Gastroesophageal sphincter (tissue), 3 donors: ENCODE measurements around the gene DNMT1.

ENCODE experiments used
- POLR2AphosphoS5 ChIP-seq: sonication (generic); formaldehyde crosslinking; IDR thresholded peaks from one replicate; pipeline ENCODE4 v1.6.1; 2017; ENCODE audit warnings: antibody characterized with exemption
- TF ChIP-seq, protein P1 (sequence below), 4 experiments: fragments of 200-600 bp in 2 of 4; fragments of 450-650 bp in 2 of 4; sonication (generic) in 1 of 4; IDR thresholded peaks; one replicate each; pipeline ENCODE4 v1.5.1; 2017 to 2019; ENCODE audit warnings: antibody characterized with exemption in 4 of 4, mild to moderate bottlenecking in 2 of 4, moderate library complexity in 2 of 4

DNA sequence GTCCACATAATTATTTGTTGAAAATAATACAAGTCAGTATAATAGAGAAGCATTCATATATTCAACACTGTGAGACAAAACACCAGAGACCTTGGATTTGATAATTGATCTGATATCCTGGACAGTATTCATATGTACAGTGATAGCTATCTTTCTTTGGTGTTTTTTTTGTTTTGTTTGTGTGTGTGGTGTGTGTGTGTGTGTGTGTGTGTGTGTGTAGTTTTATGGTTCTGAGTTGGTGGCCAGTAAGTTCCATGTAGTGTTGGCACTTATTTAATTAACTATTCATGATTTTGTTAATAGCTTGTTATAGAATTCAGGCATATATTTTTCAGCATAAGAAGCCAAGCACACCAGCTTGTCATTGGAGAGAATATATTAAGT, 90.6 kb downstream of the DNMT1 start:
- TF ChIP-seq, protein P1, sequence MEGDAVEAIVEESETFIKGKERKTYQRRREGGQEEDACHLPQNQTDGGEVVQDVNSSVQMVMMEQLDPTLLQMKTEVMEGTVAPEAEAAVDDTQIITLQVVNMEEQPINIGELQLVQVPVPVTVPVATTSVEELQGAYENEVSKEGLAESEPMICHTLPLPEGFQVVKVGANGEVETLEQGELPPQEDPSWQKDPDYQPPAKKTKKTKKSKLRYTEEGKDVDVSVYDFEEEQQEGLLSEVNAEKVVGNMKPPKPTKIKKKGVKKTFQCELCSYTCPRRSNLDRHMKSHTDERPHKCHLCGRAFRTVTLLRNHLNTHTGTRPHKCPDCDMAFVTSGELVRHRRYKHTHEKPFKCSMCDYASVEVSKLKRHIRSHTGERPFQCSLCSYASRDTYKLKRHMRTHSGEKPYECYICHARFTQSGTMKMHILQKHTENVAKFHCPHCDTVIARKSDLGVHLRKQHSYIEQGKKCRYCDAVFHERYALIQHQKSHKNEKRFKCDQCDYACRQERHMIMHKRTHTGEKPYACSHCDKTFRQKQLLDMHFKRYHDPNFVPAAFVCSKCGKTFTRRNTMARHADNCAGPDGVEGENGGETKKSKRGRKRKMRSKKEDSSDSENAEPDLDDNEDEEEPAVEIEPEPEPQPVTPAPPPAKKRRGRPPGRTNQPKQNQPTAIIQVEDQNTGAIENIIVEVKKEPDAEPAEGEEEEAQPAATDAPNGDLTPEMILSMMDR (IDR thresholded peaks at IDR 0.05), result no peak
- TF ChIP-seq POLR2AphosphoS5, result no peak
